Smooth muscle cell (in vitro differentiated cells): ENCODE data around the gene JPH4. TPM values are rescaled to one million over a fixed set of nuclear protein-coding genes. Genes with fewer than 3 reads are reported as not detected.

Experiments
- DNase-seq: peaks from one replicate; lab custom pipeline; 2025; ENCODE audit not compliant: unreplicated experiment; lab: John Stamatoyannopoulos, UW
- H2AFZ ChIP-seq: fragments of 200-600 bp; sonication (generic); 2 replicates; pipeline ENCODE4 v1.6.0; 2016; ENCODE audit warnings: antibody characterized with exemption, low read depth, mild to moderate bottlenecking
- H3F3A ChIP-seq: fragments of 200-600 bp; sonication (generic); 2 replicates; pipeline ENCODE4 v1.6.0; 2017; ENCODE audit warnings: antibody characterized with exemption, low read depth
- H3K27ac ChIP-seq: fragments of 200-600 bp; sonication (generic); 2 replicates; pipeline ENCODE4 v1.5.1; 2016; ENCODE audit warnings: low read depth, mild to moderate bottlenecking
- H3K27me3 ChIP-seq: fragments of 200-600 bp; sonication (generic); 2 replicates; pipeline ENCODE4 v1.6.1; 2016; ENCODE audit warnings: low read depth, mild to moderate bottlenecking
- H3K36me3 ChIP-seq: fragments of 200-600 bp; sonication (generic); 2 replicates; pipeline ENCODE4 v1.5.1; 2016; ENCODE audit warnings: low read depth
- H3K4me1 ChIP-seq: fragments of 200-600 bp; sonication (generic); 2 replicates; pipeline ENCODE4 v1.5.1; 2016; ENCODE audit warnings: low read depth
- H3K4me2 ChIP-seq: fragments of 200-600 bp; sonication (generic); 2 replicates; pipeline ENCODE4 v1.6.0; 2016; ENCODE audit warnings: mild to moderate bottlenecking
- H3K4me3 ChIP-seq: fragments of 200-600 bp; sonication (generic); 2 replicates; pipeline ENCODE4 v1.5.1; 2016; ENCODE audit warnings: mild to moderate bottlenecking
- H3K79me2 ChIP-seq: fragments of 200-600 bp; sonication (generic); 2 replicates; pipeline ENCODE4 v1.6.0; 2016; ENCODE audit warnings: low read depth, mild to moderate bottlenecking
- H3K9ac ChIP-seq: fragments of 200-600 bp; sonication (generic); 2 replicates; pipeline ENCODE4 v1.6.0; 2016; ENCODE audit warnings: low read depth
- H3K9me3 ChIP-seq: fragments of 200-600 bp; sonication (generic); replicated peaks from 2 replicates; pipeline ENCODE4 v1.5.1; 2016; ENCODE audit warnings: low read depth
- H4K20me1 ChIP-seq: fragments of 200-600 bp; sonication (generic); 2 replicates; pipeline ENCODE4 v1.6.0; 2016; ENCODE audit warnings: low read depth
- CTCF ChIP-seq: fragments of 200-600 bp; sonication (generic); IDR thresholded peaks from 2 replicates; pipeline ENCODE4 v1.5.1; 2017; ENCODE audit warnings: borderline replicate concordance, mild to moderate bottlenecking, antibody characterized with exemption; ENCODE audit not compliant: insufficient read depth, poor library complexity, severe bottlenecking
- WGBS: methylation state at CpG from one replicate; pipeline ENCODE4 v1.1.7; 2016; ENCODE audit warnings: low lambda C conversion rate; 5-methylcytosine and 5-hydroxymethylcytosine counted together
- polyA plus RNA-seq: library from polyadenylated mRNA; unstranded; fragments of >200 nt; fragmentation: Nextera tagmentation; extraction: Ambion mirVana; gene quantifications from 2 replicates; pipeline ENCODE4 v1.2.1, GENCODE V29; 2016
- total RNA-seq: library from RNA; depleted of rRNA; stranded (reverse); fragments of >200 nt; gene quantifications from 2 replicates; pipeline ENCODE4 v1.2.3, GENCODE V29; 2014

JPH4 gene
- total and polyA plus RNA-seq, 2 experiments from 2014 or later, result 2.4 TPM; not detected in 1

- peaks cover 9% of the 10 kb centered on the region for H3F3A ChIP-seq
- no peak overlapping the region for H3K4me3 ChIP-seq
- H3K4me1 ChIP-seq, result peaks cover 24% of the 10 kb centered on the region
- H4K20me1 ChIP-seq, result no peaks in the 10 kb centered on the region
- no peak overlapping the region for H3K9ac ChIP-seq
- TF ChIP-seq CTCF, result no peak
- H3K9me3 ChIP-seq, result no peaks in the 10 kb centered on the region
- no peak overlapping the region for H3K4me2 ChIP-seq
- no peaks in the 10 kb centered on the region for H3K79me2 ChIP-seq
- H3K27me3 ChIP-seq, result no peaks in the 10 kb centered on the region
- no peaks in the 10 kb centered on the region for H3K36me3 ChIP-seq
- WGBS, result 96% methylated on average over 5 of the region's 5 CpGs
- H2AFZ ChIP-seq, result no peak overlapping the region
- no peak for DNase-seq
- H3K27ac ChIP-seq, result no peak overlapping the region
Observed at GRCh38 chr14:23543403-23543802, 35.2 kb downstream of the JPH4 start.

GRCh38 chr14:23542261-23542660 lies 36.3 kb downstream of the JPH4 start:
- peaks cover 18% of the 10 kb centered on the region for H3F3A ChIP-seq
- no peak for DNase-seq
- 85% methylated on average over 5 of the region's 5 CpGs for whole genome bisulfite sequencing

GRCh38 chr14:23540141-23540469 lies 38.5 kb downstream of the JPH4 start:
- H2AFZ ChIP-seq, result no peak overlapping the region
- H3K9ac ChIP-seq, result no peak overlapping the region
- H3K4me3 ChIP-seq, result no peak overlapping the region
- TF ChIP-seq CTCF, result no peak
- 93% methylated on average over 4 of the region's 4 CpGs for whole genome bisulfite sequencing
- no peak for DNase-seq
- H4K20me1 ChIP-seq, result no peaks in the 10 kb centered on the region
- H3K27me3 ChIP-seq, result no peaks in the 10 kb centered on the region
- H3F3A ChIP-seq, result peaks cover 18% of the 10 kb centered on the region
- no peak overlapping the region for H3K27ac ChIP-seq
- H3K79me2 ChIP-seq, result no peaks in the 10 kb centered on the region
- H3K36me3 ChIP-seq, result no peaks in the 10 kb centered on the region
- H3K4me1 ChIP-seq, result peaks cover 27% of the 10 kb centered on the region
- H3K9me3 ChIP-seq, result no peaks in the 10 kb centered on the region
- H3K4me2 ChIP-seq, result no peak overlapping the region

More at GRCh38 chr14:23542261-23542660, 36.3 kb downstream of the JPH4 start:
- H3K9me3 ChIP-seq, result no peaks in the 10 kb centered on the region
- no peaks in the 10 kb centered on the region for H3K27me3 ChIP-seq
- peaks cover 24% of the 10 kb centered on the region for H3K4me1 ChIP-seq
- no peak overlapping the region for H3K27ac ChIP-seq
- no peak overlapping the region for H3K4me2 ChIP-seq
- no peaks in the 10 kb centered on the region for H3K79me2 ChIP-seq
- H3K9ac ChIP-seq, result no peak overlapping the region
- H3K4me3 ChIP-seq, result no peak overlapping the region
- H3K36me3 ChIP-seq, result no peaks in the 10 kb centered on the region
- no peak overlapping the region for H2AFZ ChIP-seq
- no peak for TF ChIP-seq CTCF
- no peaks in the 10 kb centered on the region for H4K20me1 ChIP-seq
